Right ventricle myocardium superior (tissue), 1 donor: ENCODE results near the gene PPP1R16B. TPM values are rescaled to one million over a fixed set of nuclear protein-coding genes. Genes with fewer than 3 reads are reported as not detected.

Experiments
- ATAC-seq: fragments of 200-7000 bp; cut with Tn5 transposase; one replicate; pipeline ENCODE4 v1.9.1; 2020; ENCODE audit warnings: mild to moderate bottlenecking; ENCODE audit not compliant: poor library complexity
- DNase-seq: peaks from one replicate; pipeline ENCODE4 v3.0.0-alpha.2; 2020
- intact Hi-C: fragments of 100-400 bp; cut with DNase I; formaldehyde crosslinking; loops from one replicate; pipeline ENCODE4 v1.11.2; 2022
- total RNA-seq: library from RNA; stranded (reverse); fragmentation: NEBNext Ultra II Directional; extraction: Animal tissue kit (Norgen Biotek cat#: 25700); gene quantifications from one replicate; pipeline ENCODE4 v1.2.1, GENCODE V29; 2021
- donor health status: DM: no; HTN: yes; CAD: no; lungs with severe emphysema.

Gene PPP1R16B
- total RNA-seq, 1 donor from 2014 or later: 6.8 TPM

DNA sequence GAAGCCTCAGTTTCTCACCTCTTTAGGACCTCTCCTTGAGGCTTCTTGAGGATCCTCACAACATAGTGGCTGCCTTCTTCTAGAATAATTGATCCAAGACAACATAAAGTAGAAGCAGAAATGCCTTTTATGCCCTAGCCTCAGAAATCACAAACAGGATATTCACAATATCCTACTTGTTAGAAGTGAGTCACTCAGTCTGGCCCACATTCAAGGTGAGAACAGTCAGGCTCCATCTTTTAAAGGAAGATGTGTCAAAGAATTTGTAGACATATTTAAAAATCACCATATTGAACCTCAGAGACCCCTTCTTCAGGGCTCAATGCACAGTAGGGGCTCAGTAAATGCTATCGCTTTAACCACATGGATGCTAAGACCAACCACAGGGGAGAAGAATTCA is 99.9 kb downstream of the PPP1R16B start:
- DNase-seq (no peak), ATAC-seq (no peak)
- intact Hi-C loops: no loop called here

DNA sequence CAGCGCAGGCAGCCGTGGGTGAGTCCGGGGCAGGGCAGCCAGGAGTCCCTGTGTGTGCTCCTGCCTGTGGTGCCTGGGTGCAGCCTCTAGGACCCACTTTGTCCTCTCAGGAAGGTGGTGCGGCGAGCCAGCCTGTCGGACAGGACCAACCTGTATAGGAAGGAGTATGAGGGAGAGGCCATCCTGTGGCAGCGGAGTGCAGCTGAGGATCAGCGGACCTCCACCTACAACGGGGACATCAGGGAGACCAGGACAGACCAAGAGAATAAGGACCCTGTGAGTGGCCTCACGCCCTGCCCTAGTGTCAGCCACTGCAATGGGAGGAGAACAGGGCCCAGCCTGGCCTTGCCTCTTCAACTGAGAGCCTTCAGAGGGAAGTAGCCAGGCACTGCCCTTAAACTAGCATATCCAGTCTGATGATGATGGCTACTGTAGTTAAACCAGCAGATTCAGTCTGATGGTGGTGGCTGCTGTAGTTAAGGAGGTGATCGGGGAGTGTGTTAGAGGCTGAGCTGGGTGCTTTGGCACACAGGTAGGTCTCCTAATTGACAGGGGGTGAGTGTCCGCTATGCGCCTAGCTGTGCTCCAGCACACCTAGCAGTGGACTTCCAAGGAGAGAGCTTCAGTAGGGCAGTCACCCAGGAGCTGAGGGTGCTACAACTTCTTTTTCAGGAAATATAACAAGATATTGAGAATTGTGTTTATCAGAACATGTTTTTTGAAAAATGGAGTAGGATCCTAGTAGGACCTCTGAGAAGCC is 102.6 kb downstream of the PPP1R16B start:
- no peak for ATAC-seq
- intact Hi-C loops: no loop called here
- no peak for DNase-seq

DNA sequence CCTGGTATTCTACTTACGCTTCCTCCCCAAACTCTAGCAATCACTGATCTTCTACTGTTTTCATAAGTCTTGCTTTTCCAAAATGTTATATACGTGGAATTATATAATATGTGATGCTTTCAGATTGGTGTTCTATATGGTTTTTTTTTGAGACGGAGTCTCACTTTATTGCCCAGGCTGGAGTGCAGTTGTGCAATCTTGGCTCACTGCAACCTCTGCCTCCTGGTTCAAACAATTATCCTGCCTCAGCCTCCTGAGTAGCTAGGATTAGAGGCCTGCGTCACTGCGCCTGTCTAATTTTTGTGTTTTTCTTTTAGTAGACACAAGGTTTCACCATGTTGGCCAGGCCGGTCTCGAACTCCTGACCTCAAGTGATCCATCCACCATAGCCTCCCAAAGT is 109.9 kb downstream of the PPP1R16B start:
- intact Hi-C loops: no loop called here
- ATAC-seq (no peak), DNase-seq (no peak)

DNA sequence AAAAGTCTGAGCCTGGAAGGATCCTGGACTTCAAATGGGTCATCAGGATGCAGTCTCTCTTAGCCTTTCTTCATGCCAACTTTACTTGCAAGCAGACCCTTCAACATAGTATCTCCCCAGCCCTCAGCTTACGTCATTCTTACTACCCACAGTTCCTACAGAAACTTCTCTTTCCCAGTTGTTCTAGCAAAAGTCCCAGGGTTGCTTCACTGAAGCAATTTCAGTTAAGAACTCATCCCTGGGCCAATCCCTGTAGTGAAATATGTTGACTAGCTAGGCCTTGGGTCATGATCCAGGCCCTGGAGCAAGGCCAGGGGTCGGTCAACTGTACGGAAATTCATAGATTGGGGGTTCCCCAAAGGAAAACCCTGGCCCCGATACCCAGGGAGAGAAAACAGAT is 112.2 kb downstream of the PPP1R16B start:
- DNase-seq: no peak
- intact Hi-C loops: no loop called here

DNA sequence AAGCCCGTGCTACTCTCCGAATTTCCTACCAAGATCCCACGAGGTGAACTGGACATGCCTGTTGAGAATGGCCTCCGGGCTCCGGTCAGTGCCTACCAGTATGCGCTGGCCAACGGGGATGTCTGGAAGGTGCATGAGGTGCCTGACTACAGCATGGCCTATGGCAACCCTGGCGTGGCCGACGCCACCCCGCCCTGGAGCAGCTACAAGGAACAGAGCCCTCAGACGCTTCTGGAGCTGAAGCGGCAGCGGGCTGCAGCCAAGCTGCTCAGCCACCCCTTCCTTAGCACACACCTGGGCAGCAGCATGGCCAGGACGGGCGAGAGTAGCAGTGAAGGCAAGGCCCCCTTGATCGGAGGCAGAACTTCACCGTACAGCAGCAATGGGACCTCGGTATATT is 112.7 kb downstream of the PPP1R16B start:
- intact Hi-C loops: no loop called here
- no peak for ATAC-seq
- DNase-seq: no peak

More for the DNA sequence above, 112.2 kb downstream of the PPP1R16B start:
- ATAC-seq: no peak

- no peak for DNase-seq
- no peak for ATAC-seq
- intact Hi-C loops: no loop called here
Measured at GRCh38 chr20:38919683-38920082, 114.2 kb downstream of the PPP1R16B start.

- ATAC-seq: no peak
- intact Hi-C loops: no loop called here
- no peak for DNase-seq
Measured at GRCh38 chr20:38920411-38920810, 114.9 kb downstream of the PPP1R16B start.

- no peak for DNase-seq
- intact Hi-C loops: no loop called here
- no peak for ATAC-seq
Measured at GRCh38 chr20:38920851-38921250, 115.4 kb downstream of the PPP1R16B start.

- intact Hi-C loops: loop anchor here (5.0 kb wide), 1 partner anchor 123 kb away; no protein-coding TSS in a partner anchor
- DNase-seq (no peak), ATAC-seq (no peak)
Measured at GRCh38 chr20:38924718-38925117, 119.2 kb downstream of the PPP1R16B start.

DNA sequence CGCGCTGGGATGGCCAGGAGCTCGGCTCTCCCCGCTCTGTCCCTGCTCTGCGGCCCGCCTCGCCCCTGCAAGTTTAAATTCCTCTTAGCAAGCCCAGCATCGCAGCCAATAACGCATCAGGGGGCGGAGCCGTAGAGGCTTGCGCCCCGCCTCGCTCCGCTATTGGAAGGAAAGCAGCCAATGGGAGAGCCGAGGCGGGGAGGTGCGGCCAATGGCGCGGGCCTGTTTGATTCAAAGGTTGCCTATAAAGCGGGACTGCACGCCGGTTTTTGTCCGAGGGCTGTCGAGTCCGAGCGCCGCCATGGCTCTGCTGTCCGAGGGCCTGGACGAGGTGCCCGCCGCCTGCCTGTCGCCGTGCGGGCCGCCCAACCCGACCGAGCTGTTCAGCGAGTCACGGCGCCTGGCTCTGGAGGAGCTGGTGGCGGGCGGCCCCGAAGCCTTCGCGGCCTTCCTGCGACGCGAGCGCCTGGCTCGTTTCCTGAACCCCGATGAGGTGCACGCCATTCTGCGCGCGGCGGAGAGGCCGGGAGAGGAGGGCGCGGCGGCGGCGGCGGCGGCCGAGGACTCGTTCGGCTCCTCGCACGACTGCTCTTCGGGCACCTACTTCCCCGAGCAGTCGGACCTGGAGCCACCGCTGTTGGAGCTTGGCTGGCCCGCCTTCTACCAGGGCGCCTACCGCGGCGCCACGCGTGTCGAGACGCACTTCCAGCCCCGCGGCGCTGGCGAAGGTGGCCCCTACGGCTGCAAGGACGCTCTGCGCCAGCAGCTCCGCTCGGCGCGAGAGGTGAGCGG is 120.8 kb downstream of the PPP1R16B start, which contains the start of gene FAM83D:
FAM83D (plus strand) TSS at position 276 of the 792 bp plus-strand sequence; CDS start at position 302, 26 bp downstream.
- peak; percentile 98 for ATAC-seq
- peak; percentile 96 for DNase-seq
- intact Hi-C loops: loop anchor here (5.0 kb wide), 1 partner anchor 121 kb away; no protein-coding TSS in a partner anchor

DNA sequence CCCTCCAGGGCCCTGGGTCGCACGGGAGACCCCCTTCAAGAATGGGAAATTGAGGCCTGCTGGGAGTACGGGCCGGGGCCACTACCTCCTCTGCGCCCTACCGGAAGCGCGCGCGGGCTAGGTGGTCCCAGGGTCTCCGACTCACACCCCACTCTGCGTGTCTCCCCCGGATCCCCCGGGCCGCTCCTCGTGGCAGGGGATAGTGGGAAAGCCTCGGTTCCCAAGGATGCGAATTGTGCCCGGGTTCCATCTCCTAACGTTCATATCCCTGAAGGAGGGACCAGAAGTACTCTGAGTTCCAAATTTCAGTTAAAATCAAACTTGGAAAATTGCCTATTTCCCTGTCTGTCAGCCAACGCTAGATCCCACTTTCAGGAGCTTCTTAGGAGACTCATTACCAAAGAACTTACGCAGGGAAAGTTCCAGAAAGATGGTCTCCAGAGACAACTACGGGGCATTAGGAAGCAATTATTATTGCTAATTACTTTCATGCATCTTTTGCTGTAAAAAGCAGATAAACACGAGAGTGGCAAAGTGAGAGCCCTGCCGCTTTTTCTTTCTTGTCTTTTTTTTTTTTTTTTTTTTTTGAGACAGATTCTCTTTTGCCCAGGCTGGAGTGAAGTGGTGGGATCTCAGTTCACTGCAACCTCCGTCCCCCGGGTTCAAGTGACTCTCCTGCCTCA is 121.6 kb downstream of the PPP1R16B start:
- intact Hi-C loops: loop anchor here (5.0 kb wide), 1 partner anchor 120 kb away; no protein-coding TSS in a partner anchor
- ATAC-seq (no peak), DNase-seq (no peak)

GRCh38 chr20:38927902-38928578 is 122.5 kb downstream of the PPP1R16B start:
- intact Hi-C loops: loop anchor here (5.0 kb wide), 1 partner anchor 119 kb away; no protein-coding TSS in a partner anchor
- no peak for ATAC-seq
- DNase-seq: no peak

GRCh38 chr20:38930242-38930569 is 124.7 kb downstream of the PPP1R16B start:
- ATAC-seq: no peak
- DNase-seq: no peak
- intact Hi-C loops: no loop called here

DNA sequence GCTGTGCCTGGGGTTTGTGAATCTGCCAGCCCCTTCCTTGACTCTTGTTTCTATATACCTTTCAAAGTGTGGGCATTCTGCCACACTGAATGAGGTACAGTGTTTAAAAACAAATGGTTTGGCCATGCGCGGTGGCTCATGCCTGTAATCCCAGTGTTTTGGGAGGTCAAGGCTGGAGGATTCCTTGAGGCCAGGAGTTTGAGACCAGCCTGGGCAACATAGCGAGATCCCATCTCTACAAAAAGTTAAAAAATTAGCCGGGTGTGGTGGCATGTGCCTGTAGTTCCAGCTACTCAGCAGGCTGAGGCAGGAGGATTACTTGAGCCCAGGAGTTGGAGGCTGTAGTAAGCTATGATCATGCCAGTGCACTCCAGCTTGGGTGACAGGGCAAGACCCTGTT is 126.5 kb downstream of the PPP1R16B start:
- DNase-seq: no peak
- intact Hi-C loops: no loop called here
- no peak for ATAC-seq

DNA sequence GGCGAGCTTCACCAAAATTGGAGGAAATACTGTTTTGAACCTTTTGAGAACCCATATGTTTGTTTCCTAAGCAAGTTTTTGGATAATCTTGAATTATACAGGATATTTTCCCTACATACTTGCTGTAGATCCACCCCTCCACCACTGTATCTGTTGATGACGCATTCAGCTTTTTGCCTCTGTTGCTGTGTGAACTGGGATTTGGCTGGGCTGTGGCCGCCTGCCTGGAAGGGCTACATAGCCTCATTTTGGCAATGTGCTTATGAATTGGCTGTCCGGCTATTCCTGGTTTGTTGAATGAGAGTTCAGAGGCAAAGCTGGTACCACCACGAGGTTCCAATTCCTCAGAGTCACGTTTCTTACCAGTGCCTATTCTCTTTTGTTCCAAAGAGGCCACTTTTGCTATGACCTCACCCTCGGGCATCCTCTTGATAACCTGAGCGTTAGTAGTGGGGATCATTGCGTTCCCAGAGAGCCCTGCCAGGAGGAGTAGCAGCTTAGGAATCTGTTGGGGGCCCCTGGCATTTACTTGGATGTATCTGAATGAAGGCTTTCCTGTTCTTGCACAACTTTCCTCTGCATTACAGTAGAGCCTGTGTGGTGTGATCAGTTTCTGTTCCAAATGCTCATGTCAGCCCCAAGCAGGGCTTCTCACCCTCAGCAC is 127.1 kb downstream of the PPP1R16B start:
- intact Hi-C loops: no loop called here
- ATAC-seq: no peak
- DNase-seq: peak; percentile 54

DNA sequence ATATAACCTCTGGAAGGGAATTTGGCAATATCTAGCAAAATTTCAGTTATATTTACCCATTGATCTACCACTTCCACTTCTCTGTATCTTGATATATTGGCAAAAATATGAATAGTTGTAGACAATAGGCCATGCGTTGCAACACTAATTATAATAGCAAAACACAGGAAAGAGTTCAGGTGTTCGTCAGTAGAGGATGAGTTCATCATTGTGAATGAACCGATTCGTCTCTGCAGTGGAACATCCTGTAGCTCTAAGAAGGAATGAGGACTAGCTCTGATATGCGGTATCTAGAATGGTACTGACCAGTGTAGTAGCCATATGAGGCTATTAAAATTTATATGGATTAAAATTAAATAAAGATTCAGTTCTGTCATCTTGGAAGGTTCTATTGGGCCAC is 129.0 kb downstream of the PPP1R16B start:
- ATAC-seq (no peak), DNase-seq (no peak)
- intact Hi-C loops: no loop called here

- ATAC-seq (no peak), DNase-seq (no peak)
- intact Hi-C loops: no loop called here
Measured at GRCh38 chr20:38935285-38935684, 129.8 kb downstream of the PPP1R16B start.

DNA sequence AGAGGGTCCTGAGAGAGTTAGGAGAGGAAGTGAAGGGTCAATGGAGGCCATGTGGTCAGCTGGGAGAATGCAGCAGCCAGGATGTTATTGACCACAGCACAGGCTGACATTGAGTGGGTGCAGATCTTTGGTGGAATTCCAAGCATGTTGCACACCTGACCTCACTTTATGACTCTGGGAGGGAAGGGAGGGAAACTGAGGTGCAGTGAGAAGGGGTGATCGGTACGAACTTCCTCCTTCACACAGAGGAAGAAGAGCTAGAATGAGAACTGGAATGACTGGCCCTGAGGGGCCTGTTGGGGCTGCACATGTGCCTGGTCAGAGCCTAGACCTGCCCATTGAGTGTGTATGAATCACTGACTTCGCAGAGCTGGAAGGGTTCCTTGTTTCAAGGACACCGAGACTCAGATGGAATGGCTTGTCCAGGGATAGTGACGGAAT is 130.5 kb downstream of the PPP1R16B start:
- DNase-seq (no peak), ATAC-seq (no peak)
- intact Hi-C loops: no loop called here
